Mucosa of descending colon (tissue), 3 donors: Measurements from ENCODE around the gene SMARCA4. TPM values are rescaled to one million over a fixed set of nuclear protein-coding genes. Genes with fewer than 3 reads are reported as not detected.

Experiments
- ATAC-seq: fragments of 200-7000 bp; cut with Tn5 transposase; one replicate; pipeline ENCODE4 v1.9.1; 2020; ENCODE audit warnings: mild to moderate bottlenecking, moderate library complexity
- DNase-seq, 3 donors: peaks; one replicate each; pipeline ENCODE4 v3.0.0-alpha.2; 2020
- H3K36me3 ChIP-seq: fragments of 200-600 bp; one replicate; pipeline ENCODE4 v1.8.0; 2021; ENCODE audit warnings: low read depth, mild to moderate bottlenecking
- H3K4me1 ChIP-seq: fragments of 200-600 bp; one replicate; pipeline ENCODE4 v1.8.0; 2021; ENCODE audit warnings: low read depth, mild to moderate bottlenecking
- H3K4me3 ChIP-seq: fragments of 200-600 bp; one replicate; pipeline ENCODE4 v1.8.0; 2021; ENCODE audit warnings: mild to moderate bottlenecking
- H3K9me3 ChIP-seq: fragments of 200-600 bp; one replicate; pipeline ENCODE4 v1.8.0; 2021; ENCODE audit warnings: mild to moderate bottlenecking
- CTCF ChIP-seq: fragments of 200-600 bp; IDR thresholded peaks from one replicate; pipeline ENCODE4 v1.8.0; 2022; ENCODE audit warnings: antibody characterized with exemption, mild to moderate bottlenecking
- intact Hi-C, 2 donors: fragments of 100-400 bp; cut with DNase I in 1 of 2; cut with micrococcal nuclease in 1 of 2; formaldehyde crosslinking; loops; one replicate each; pipeline versions ENCODE4 v1.11.0 to v1.11.1; 2022; cut with DNase I, micrococcal nuclease
- total RNA-seq, 3 donors: library from RNA; stranded (reverse); fragmentation: NEBNext Ultra II Directional in 2 of 3; extraction: Animal tissue kit (Norgen Biotek cat#: 25700) in 2 of 3; gene quantifications; one replicate each; pipeline versions ENCODE4 v1.2.1 to v1.2.4, GENCODE V29; 2021 to 2023
- donor health status: DM: no; HTN: no; CAD: no; lungs with moderate emphysema.
- donor health status: DM: no; HTN: no; CAD: no.
- donor health status: DM: no; HTN: yes; CAD: no.

SMARCA4 gene
- total RNA-seq, 3 donors from 2014 or later = 81.5 to 86.5 (median 86.3) TPM

DNA sequence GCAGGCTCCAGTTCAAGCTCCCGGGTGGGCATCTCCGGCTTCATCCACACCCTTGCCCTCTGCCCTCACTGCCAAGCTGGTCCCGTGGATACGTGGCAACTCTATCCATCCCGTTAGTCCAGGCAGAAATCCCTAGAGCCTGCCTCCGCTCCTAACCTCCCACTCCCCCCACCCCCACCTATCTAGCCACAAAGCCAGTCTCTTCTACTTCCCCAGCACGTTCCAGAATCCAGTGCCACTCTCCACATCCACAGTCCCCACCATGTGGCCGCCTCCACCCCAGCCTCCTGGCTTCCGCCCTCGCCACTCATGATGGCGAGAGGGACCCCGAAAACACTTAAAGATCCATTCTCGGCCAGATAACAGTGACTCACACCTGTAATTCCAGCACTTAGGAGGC, 36.2 kb upstream of the SMARCA4 start:
- intact Hi-C loops = no loop called here
- no peak overlapping the region for H3K4me3 ChIP-seq
- H3K36me3 ChIP-seq = no peaks in the 10 kb centered on the region
- peaks cover 10% of the 10 kb centered on the region for H3K4me1 ChIP-seq
- DNase-seq (no peak), ATAC-seq (no peak)
- no peak for TF ChIP-seq CTCF
- H3K9me3 ChIP-seq = no peaks in the 10 kb centered on the region

DNA sequence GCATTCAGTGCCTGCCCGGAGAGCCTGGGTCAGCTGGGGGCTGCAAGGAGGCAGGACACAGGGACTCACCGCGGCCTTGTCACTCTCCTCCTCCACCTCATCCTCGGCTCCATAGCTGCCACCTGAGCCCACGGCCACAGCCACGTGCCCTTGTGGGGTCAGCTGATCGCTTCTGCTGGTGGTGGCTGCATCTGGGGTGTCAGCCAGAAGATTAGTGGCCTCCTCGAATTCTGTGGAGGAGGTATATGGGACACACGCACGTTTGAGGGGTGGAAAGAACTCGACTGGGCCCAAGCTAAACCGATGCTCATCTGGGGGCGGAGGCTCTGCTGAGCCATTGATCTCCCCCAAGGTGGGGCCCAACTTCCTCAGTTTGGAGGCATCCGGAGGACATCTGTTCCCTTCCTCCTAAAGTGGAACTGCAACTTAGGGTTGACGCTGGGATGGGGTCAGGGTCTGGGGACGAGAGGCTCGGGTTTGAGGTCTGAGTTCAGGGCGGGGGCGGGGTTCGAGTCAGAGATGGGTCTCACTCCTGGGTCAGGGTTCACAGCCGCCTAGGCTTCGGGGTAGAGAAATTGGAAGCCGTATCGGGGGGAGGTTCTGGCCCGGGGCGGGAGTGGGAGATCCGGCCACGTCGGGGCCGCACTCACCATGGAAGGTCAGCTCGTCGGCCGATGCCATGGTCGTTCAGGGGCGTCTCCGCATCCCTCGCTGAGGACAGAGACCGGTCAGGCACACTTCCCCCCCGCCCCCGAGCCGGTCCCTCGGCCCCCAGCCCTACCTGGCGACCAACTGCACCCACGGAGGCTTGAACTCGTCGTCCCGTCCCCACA, 32.9 kb upstream of the SMARCA4 start:
- intact Hi-C loops = no loop called here
- no peak for TF ChIP-seq CTCF
- H3K4me3 ChIP-seq = peak overlapping the region; percentile 89
- DNase-seq (peak in 1 of 3 donors; percentile 20), ATAC-seq (peak; percentile 1)
- H3K36me3 ChIP-seq = no peaks in the 10 kb centered on the region
- H3K4me1 ChIP-seq = peaks cover 18% of the 10 kb centered on the region
- H3K9me3 ChIP-seq = no peaks in the 10 kb centered on the region

DNA sequence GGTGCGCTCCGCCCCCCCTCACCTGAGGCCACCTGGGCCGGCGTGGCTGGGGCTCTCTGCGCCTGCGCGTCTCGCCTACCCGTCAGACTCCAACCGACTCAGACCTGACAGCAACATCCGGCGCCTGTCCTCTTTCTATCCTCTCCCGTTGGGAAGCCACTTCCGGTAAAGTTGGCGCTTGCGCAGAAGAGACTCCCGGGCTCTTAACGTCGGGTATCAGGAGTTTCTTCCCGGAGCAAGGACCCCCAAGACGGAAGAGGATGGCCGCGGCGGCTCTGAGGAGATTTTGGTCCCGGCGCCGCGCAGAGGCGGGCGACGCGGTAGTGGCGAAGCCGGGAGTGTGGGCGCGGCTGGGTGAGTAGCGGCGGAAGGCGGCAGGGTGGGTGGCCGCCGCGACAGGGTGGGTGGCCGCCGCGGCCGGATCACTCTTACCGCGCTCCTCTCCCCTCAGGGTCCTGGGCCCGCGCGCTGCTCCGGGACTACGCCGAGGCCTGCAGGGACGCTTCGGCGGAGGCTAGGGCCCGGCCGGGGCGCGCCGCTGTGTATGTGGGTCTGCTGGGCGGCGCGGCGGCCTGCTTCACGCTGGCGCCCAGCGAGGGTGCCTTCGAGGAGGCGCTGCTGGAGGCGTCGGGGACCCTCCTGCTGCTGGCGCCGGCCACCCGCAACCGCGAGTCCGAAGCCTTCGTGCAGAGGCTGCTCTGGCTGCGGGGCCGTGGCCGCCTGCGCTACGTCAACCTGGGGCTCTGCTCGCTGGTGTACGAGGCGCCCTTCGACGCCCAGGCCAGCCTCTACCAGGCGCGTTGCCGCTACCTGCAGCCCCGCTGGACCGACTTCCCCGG, 32.0 kb upstream of the SMARCA4 start, which contains the start of the genes TIMM29 and YIPF2:
TIMM29 (plus strand) TSS at position 249 of the 839 bp plus-strand sequence; CDS start at position 261, 12 bp downstream.
YIPF2 (minus strand) TSS at position 77 of the 839 bp plus-strand sequence. CDS start 229 bp downstream, outside the sequence.
- DNase-seq (peak; percentile 97 to 98 (median 97)), ATAC-seq (peak; percentile 95)
- TF ChIP-seq CTCF = no peak
- intact Hi-C loops = no loop called here
- H3K4me3 ChIP-seq = peak within 1 kb of the TSS; percentile 89
- peaks cover 18% of the 10 kb centered on the region for H3K4me1 ChIP-seq
- H3K36me3 ChIP-seq = no peaks in the 10 kb centered on the region
- no peaks in the 10 kb centered on the region for H3K9me3 ChIP-seq

- no peak for TF ChIP-seq CTCF
- ATAC-seq (no peak), DNase-seq (no peak)
- Histone ChIP-seq H3K36me3 (no peaks in the 10 kb centered on the region), H3K4me1 (peaks cover 18% of the 10 kb centered on the region), H3K9me3 (no peaks in the 10 kb centered on the region), H3K4me3 (peak overlapping the region; percentile 89)
- intact Hi-C loops = no loop called here
These were observed 31.4 kb upstream of the SMARCA4 start for GRCh38 chr19:10929402-10929794.

DNA sequence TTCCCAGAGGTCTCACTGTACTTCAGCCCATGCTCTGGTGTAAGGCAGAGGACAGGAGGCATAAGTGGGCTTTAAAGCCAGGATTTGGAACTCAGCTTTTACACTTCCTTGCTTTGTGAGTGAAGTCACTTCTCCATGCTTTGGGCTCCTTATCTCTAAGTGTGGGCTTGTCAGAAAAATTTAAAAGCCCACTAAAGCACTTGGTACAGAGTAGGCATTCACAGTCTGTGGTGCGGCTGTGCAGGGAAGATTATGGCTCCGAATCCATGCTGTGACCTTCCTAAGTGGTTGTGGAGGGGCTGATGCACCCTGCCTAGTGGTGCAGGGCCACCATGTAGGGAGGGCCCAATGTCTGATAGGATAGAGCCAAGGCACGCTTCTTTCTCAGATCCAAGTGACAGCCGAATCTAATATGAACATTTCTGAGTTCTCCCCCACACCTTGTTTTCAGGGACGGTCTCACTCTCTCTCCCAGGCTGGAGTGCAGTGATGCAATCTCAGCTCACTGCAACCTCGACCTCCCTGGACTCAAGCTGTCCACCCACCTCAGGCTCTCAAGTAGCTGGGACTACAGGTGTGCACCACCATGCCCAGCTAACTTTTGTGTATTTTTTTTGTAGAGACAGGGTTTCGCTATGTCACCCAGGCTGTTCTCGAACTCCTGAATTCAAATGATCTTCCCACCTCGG, 25.3 kb upstream of the SMARCA4 start:
- peaks cover 9% of the 10 kb centered on the region for H3K4me1 ChIP-seq
- H3K9me3 ChIP-seq = no peaks in the 10 kb centered on the region
- DNase-seq = no peak
- TF ChIP-seq CTCF = no peak
- no peak overlapping the region for H3K4me3 ChIP-seq
- intact Hi-C loops = no loop called here
- no peaks in the 10 kb centered on the region for H3K36me3 ChIP-seq
- no peak for ATAC-seq
